ENCODE measurements around the gene KBTBD4. TPM values are rescaled to one million over a fixed set of nuclear protein-coding genes. Genes with fewer than 3 reads are reported as not detected.
A peak's percentile ranks its signal among the peaks of the same experiment; 100 is the strongest.

Gene KBTBD4
- total and polyA plus RNA-seq, 2 of the 13 experiments (the other 11 are each of a cell fraction or from before 2014, with no cell fraction given): 8.5 to 12.8 TPM

- TF ChIP-seq TRIM24 (CRISPR knock-in tag; IDR thresholded peaks at IDR 0.05) (no peak), DZIP1 (CRISPR knock-in tag; IDR thresholded peaks at IDR 0.05) (no peak), ZNF142 (CRISPR knock-in tag; IDR thresholded peaks at IDR 0.05) (peak; percentile 71; the same call in 1 of the 2 replicates), ZNF383 (CRISPR knock-in tag; IDR thresholded peaks at IDR 0.05; ENCODE audit: borderline replicate concordance) (no peak), ZNF704 (CRISPR knock-in tag; IDR thresholded peaks at IDR 0.05; ENCODE audit: borderline replicate concordance) (peak; percentile 61; the same call in 1 of the 2 replicates), HBP1 (CRISPR knock-in tag; IDR thresholded peaks at IDR 0.05; ENCODE audit: low read depth) (no peak; the same call in 1 of the 2 replicates), ZNF557 (CRISPR knock-in tag; IDR thresholded peaks at IDR 0.05) (no peak), IRX3 (CRISPR knock-in tag; IDR thresholded peaks at IDR 0.05; ENCODE audit: borderline replicate concordance, low read depth) (peak; percentile 64), ZNF713 (CRISPR knock-in tag; IDR thresholded peaks at IDR 0.05) (0 out of 2 replicates have a peak, but pooled peaks have one; percentile 47), THRA (CRISPR knock-in tag; IDR thresholded peaks at IDR 0.05; ENCODE audit: borderline replicate concordance) (peak; percentile 22; the same call in 1 of the 2 replicates), POGK (CRISPR knock-in tag; conservative IDR thresholded peaks at IDR 0.05) (peak; percentile 36; the same call in 1 of the 2 replicates)
Observed at GRCh38 chr11:47552566-47553405, 26.0 kb downstream of the KBTBD4 start, which contains the start of gene CELF1 (continued).
